Smooth muscle cell (in vitro differentiated cells): ENCODE results near the gene CLDN16. TPM values are rescaled to one million over a fixed set of nuclear protein-coding genes. Genes with fewer than 3 reads are reported as not detected.

Experiments used
- DNase-seq: peaks from one replicate; lab custom pipeline; 2025; ENCODE audit not compliant: unreplicated experiment; lab: John Stamatoyannopoulos, UW
- H2AFZ ChIP-seq: fragments of 200-600 bp; sonication (generic); 2 replicates; pipeline ENCODE4 v1.6.0; 2016; ENCODE audit warnings: antibody characterized with exemption, low read depth, mild to moderate bottlenecking
- H3F3A ChIP-seq: fragments of 200-600 bp; sonication (generic); 2 replicates; pipeline ENCODE4 v1.6.0; 2017; ENCODE audit warnings: antibody characterized with exemption, low read depth
- H3K27ac ChIP-seq: fragments of 200-600 bp; sonication (generic); 2 replicates; pipeline ENCODE4 v1.5.1; 2016; ENCODE audit warnings: low read depth, mild to moderate bottlenecking
- H3K27me3 ChIP-seq: fragments of 200-600 bp; sonication (generic); 2 replicates; pipeline ENCODE4 v1.6.1; 2016; ENCODE audit warnings: low read depth, mild to moderate bottlenecking
- H3K36me3 ChIP-seq: fragments of 200-600 bp; sonication (generic); 2 replicates; pipeline ENCODE4 v1.5.1; 2016; ENCODE audit warnings: low read depth
- H3K4me1 ChIP-seq: fragments of 200-600 bp; sonication (generic); 2 replicates; pipeline ENCODE4 v1.5.1; 2016; ENCODE audit warnings: low read depth
- H3K4me2 ChIP-seq: fragments of 200-600 bp; sonication (generic); 2 replicates; pipeline ENCODE4 v1.6.0; 2016; ENCODE audit warnings: mild to moderate bottlenecking
- H3K4me3 ChIP-seq: fragments of 200-600 bp; sonication (generic); 2 replicates; pipeline ENCODE4 v1.5.1; 2016; ENCODE audit warnings: mild to moderate bottlenecking
- H3K79me2 ChIP-seq: fragments of 200-600 bp; sonication (generic); 2 replicates; pipeline ENCODE4 v1.6.0; 2016; ENCODE audit warnings: low read depth, mild to moderate bottlenecking
- H3K9ac ChIP-seq: fragments of 200-600 bp; sonication (generic); 2 replicates; pipeline ENCODE4 v1.6.0; 2016; ENCODE audit warnings: low read depth
- H3K9me3 ChIP-seq: fragments of 200-600 bp; sonication (generic); replicated peaks from 2 replicates; pipeline ENCODE4 v1.5.1; 2016; ENCODE audit warnings: low read depth
- H4K20me1 ChIP-seq: fragments of 200-600 bp; sonication (generic); 2 replicates; pipeline ENCODE4 v1.6.0; 2016; ENCODE audit warnings: low read depth
- CTCF ChIP-seq: fragments of 200-600 bp; sonication (generic); IDR thresholded peaks from 2 replicates; pipeline ENCODE4 v1.5.1; 2017; ENCODE audit warnings: borderline replicate concordance, mild to moderate bottlenecking, antibody characterized with exemption; ENCODE audit not compliant: insufficient read depth, poor library complexity, severe bottlenecking
- WGBS: methylation state at CpG from one replicate; pipeline ENCODE4 v1.1.7; 2016; ENCODE audit warnings: low lambda C conversion rate; 5-methylcytosine and 5-hydroxymethylcytosine counted together
- polyA plus RNA-seq: library from polyadenylated mRNA; unstranded; fragments of >200 nt; fragmentation: Nextera tagmentation; extraction: Ambion mirVana; gene quantifications from 2 replicates; pipeline ENCODE4 v1.2.1, GENCODE V29; 2016
- total RNA-seq: library from RNA; depleted of rRNA; stranded (reverse); fragments of >200 nt; gene quantifications from 2 replicates; pipeline ENCODE4 v1.2.3, GENCODE V29; 2014

CLDN16 gene
- total and polyA plus RNA-seq, 2 experiments from 2014 or later, result 0.13 to 0.40 TPM

GRCh38 chr3:190352861-190353457 is 35.0 kb upstream of the CLDN16 start:
- no peak overlapping the region for H3K27ac ChIP-seq
- H3K4me2 ChIP-seq, result no peak overlapping the region
- no peaks in the 10 kb centered on the region for H3K4me1 ChIP-seq
- no peaks in the 10 kb centered on the region for H3F3A ChIP-seq
- no peak overlapping the region for H2AFZ ChIP-seq
- H3K9ac ChIP-seq, result no peak overlapping the region
- H3K36me3 ChIP-seq, result no peaks in the 10 kb centered on the region
- no peaks in the 10 kb centered on the region for H3K9me3 ChIP-seq
- no peak overlapping the region for H3K4me3 ChIP-seq
- WGBS, result 97% methylated on average over 1 of the region's 1 CpG
- H3K27me3 ChIP-seq, result no peaks in the 10 kb centered on the region
- no peaks in the 10 kb centered on the region for H4K20me1 ChIP-seq
- no peaks in the 10 kb centered on the region for H3K79me2 ChIP-seq
- no peak for DNase-seq
- no peak for TF ChIP-seq CTCF

- H3K27ac ChIP-seq, result no peak overlapping the region
These were observed 31.7 kb upstream of the CLDN16 start for GRCh38 chr3:190356246-190356645.

GRCh38 chr3:190357468-190357867 is 30.5 kb upstream of the CLDN16 start:
- Histone ChIP-seq H3K27ac (no peak overlapping the region), H3K4me2 (peak overlapping the region; percentile 6), H3K36me3 (no peaks in the 10 kb centered on the region), H3K4me3 (no peak overlapping the region), H3K9ac (no peak overlapping the region), H3K4me1 (no peaks in the 10 kb centered on the region), H4K20me1 (no peaks in the 10 kb centered on the region), H3K9me3 (no peaks in the 10 kb centered on the region), H2AFZ (peak overlapping the region; percentile 15), H3K79me2 (no peaks in the 10 kb centered on the region), H3F3A (no peaks in the 10 kb centered on the region), H3K27me3 (no peaks in the 10 kb centered on the region)
- 28% methylated on average over 2 of the region's 2 CpGs for WGBS
- TF ChIP-seq CTCF, result no peak
- DNase-seq, result no peak

More at GRCh38 chr3:190356246-190356645, 31.7 kb upstream of the CLDN16 start:
- Histone ChIP-seq H4K20me1 (no peaks in the 10 kb centered on the region), H3F3A (no peaks in the 10 kb centered on the region), H2AFZ (no peak overlapping the region), H3K4me3 (no peak overlapping the region), H3K9me3 (no peaks in the 10 kb centered on the region), H3K4me2 (no peak overlapping the region), H3K9ac (no peak overlapping the region), H3K27me3 (no peaks in the 10 kb centered on the region), H3K79me2 (no peaks in the 10 kb centered on the region), H3K4me1 (no peaks in the 10 kb centered on the region), H3K36me3 (no peaks in the 10 kb centered on the region)
- TF ChIP-seq CTCF, result no peak
- DNase-seq, result no peak

- Histone ChIP-seq H3K36me3 (no peaks in the 10 kb centered on the region), H3K4me1 (no peaks in the 10 kb centered on the region), H3K4me2 (no peak overlapping the region), H3K9ac (no peak overlapping the region), H3F3A (no peaks in the 10 kb centered on the region), H3K4me3 (no peak overlapping the region), H3K79me2 (no peaks in the 10 kb centered on the region), H4K20me1 (no peaks in the 10 kb centered on the region), H3K27me3 (no peaks in the 10 kb centered on the region), H2AFZ (no peak overlapping the region), H3K27ac (no peak overlapping the region), H3K9me3 (no peaks in the 10 kb centered on the region)
- TF ChIP-seq CTCF, result no peak
- 91% methylated on average over 2 of the region's 2 CpGs for WGBS
- DNase-seq, result no peak
These were observed 28.1 kb upstream of the CLDN16 start for GRCh38 chr3:190359813-190360212.
